Fibroblast of lung (primary cell): ENCODE results near the gene DEPDC5. TPM values are rescaled to one million over a fixed set of nuclear protein-coding genes. Genes with fewer than 3 reads are reported as not detected.

Experiments used
- DNase-seq, 2 donors: peaks; one replicate each; pipeline versions ENCODE4 v3.0.0 to v3.0.0-alpha.2; 2010; ENCODE audit warnings: low read depth in 2 of 2
- H2AFZ ChIP-seq: 2 replicates; pipeline ENCODE4 v1.5.1; 2012; ENCODE audit warnings: low read length, control low read depth, inconsistent platforms
- H3K27ac ChIP-seq: 2 replicates; pipeline ENCODE4 v1.5.1; 2011; ENCODE audit warnings: low read length, control low read depth; ENCODE audit not compliant: insufficient read depth
- H3K27me3 ChIP-seq: 2 replicates; pipeline ENCODE4 v1.5.1; 2011; ENCODE audit warnings: mild to moderate bottlenecking, low read length; ENCODE audit not compliant: control insufficient read depth, insufficient read depth
- H3K36me3 ChIP-seq: 2 replicates; pipeline ENCODE4 v1.5.1; 2011; ENCODE audit warnings: low read length; ENCODE audit not compliant: control insufficient read depth, insufficient read depth
- H3K4me1 ChIP-seq: 2 replicates; pipeline ENCODE4 v1.5.1; 2011; ENCODE audit warnings: low read length; ENCODE audit not compliant: control insufficient read depth, insufficient read depth; ENCODE audit errors: extremely low read depth
- H3K4me2 ChIP-seq: 2 replicates; pipeline ENCODE4 v1.5.1; 2011; ENCODE audit warnings: low read length, control low read depth; ENCODE audit not compliant: insufficient read depth; ENCODE audit errors: extremely low read depth
- H3K4me3 ChIP-seq, 4 experiments: fragments of 200-600 bp in 1 of 4; sonication (generic) in 1 of 4; replicated peaks in 1 of 4; 2 replicates each; pipeline ENCODE4 v1.5.1; 2011 to 2016; ENCODE audit warnings: low read length in 4 of 4, low read depth in 3 of 4, mild to moderate bottlenecking in 3 of 4, control low read depth in 2 of 4, inconsistent platforms in 1 of 4, mixed read lengths in 1 of 4; ENCODE audit not compliant: insufficient read depth in 1 of 4; ENCODE audit errors: control extremely low read depth in 1 of 4
- H3K79me2 ChIP-seq: 2 replicates; pipeline ENCODE4 v1.5.1; 2012; ENCODE audit warnings: mild to moderate bottlenecking, low read length, inconsistent platforms; ENCODE audit not compliant: control insufficient read depth, insufficient read depth
- H3K9ac ChIP-seq: 2 replicates; pipeline ENCODE4 v1.5.1; 2011; ENCODE audit warnings: mild to moderate bottlenecking, low read length, control low read depth; ENCODE audit not compliant: insufficient read depth
- H3K9me3 ChIP-seq: 2 replicates; pipeline ENCODE4 v1.5.1; 2012; ENCODE audit warnings: low read depth, low read length; ENCODE audit not compliant: control insufficient read depth, insufficient read depth
- H4K20me1 ChIP-seq: 2 replicates; pipeline ENCODE4 v1.5.1; 2011; ENCODE audit warnings: low read length; ENCODE audit not compliant: control insufficient read depth, insufficient read depth; ENCODE audit errors: extremely low read depth
- EZH2 ChIP-seq: IDR thresholded peaks from 2 replicates; pipeline ENCODE4 v1.5.1; 2012; ENCODE audit warnings: low read length, control low read depth, mild to moderate bottlenecking; ENCODE audit errors: missing control alignments
- polyA plus RNA-seq, 2 donors: library from polyadenylated mRNA; depleted of rRNA in 1 of 2; stranded (reverse) in 1 of 2; unstranded in 1 of 2; fragments of >200 nt; gene quantifications; 2 replicates each; pipeline ENCODE4 v1.2.1, GENCODE V29; 2011 to 2012; ENCODE audit warnings: missing spikeins in 1 of 2
- total RNA-seq: library from RNA; depleted of rRNA; stranded (reverse); fragments of >200 nt; gene quantifications from 2 replicates; pipeline ENCODE4 v1.2.1, GENCODE V29; 2014
- TF ChIP-seq, protein P1 (sequence below), 2 donors: IDR thresholded peaks in 1 of 2; conservative IDR thresholded peaks in 1 of 2; 1 replicate in 1 of 2; 2 replicates in 1 of 2; pipeline ENCODE4 v1.5.1; 2011 to 2012; ENCODE audit warnings: low read length in 2 of 2, control low read depth in 1 of 2, inconsistent platforms in 1 of 2, low read depth in 1 of 2, mild to moderate bottlenecking in 1 of 2

DEPDC5 gene
- total and polyA plus RNA-seq, 2 donors (not counting 1 experiment from before 2014, with no cell fraction given) = 10.4 to 10.7 TPM

DNA sequence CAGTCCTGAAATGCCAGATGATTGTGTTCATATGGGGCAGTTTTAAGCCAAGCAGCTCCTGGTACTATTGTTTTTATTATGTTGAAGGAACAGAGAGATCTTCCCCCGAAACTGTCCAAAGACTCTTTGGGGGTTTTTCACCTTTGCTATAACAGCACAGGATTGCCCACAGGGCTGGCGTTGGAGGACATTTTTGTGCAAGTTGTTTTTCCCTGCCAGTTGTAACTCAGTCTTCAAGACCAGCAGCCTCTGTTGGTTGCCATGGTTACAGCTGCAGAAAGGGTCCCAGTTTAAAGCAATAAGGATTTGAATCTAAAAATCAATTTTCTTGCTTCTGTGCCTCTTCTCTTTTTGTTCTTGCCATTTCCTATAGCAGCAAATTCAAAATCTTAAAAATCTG is 145.1 kb downstream of the DEPDC5 start:
- no peaks in the 10 kb centered on the region for H3K36me3 ChIP-seq
- no peaks in the 10 kb centered on the region for H3K27me3 ChIP-seq
- H3K79me2 ChIP-seq = no peaks in the 10 kb centered on the region
- H3K9ac ChIP-seq = no peak overlapping the region
- no peaks in the 10 kb centered on the region for H4K20me1 ChIP-seq
- no peak overlapping the region for H3K4me2 ChIP-seq
- H3K27ac ChIP-seq = no peak overlapping the region
- H3K4me1 ChIP-seq = no peaks in the 10 kb centered on the region
- H2AFZ ChIP-seq = no peak overlapping the region
- DNase-seq = no peak
- no peak for TF ChIP-seq EZH2
- TF ChIP-seq, protein P1, sequence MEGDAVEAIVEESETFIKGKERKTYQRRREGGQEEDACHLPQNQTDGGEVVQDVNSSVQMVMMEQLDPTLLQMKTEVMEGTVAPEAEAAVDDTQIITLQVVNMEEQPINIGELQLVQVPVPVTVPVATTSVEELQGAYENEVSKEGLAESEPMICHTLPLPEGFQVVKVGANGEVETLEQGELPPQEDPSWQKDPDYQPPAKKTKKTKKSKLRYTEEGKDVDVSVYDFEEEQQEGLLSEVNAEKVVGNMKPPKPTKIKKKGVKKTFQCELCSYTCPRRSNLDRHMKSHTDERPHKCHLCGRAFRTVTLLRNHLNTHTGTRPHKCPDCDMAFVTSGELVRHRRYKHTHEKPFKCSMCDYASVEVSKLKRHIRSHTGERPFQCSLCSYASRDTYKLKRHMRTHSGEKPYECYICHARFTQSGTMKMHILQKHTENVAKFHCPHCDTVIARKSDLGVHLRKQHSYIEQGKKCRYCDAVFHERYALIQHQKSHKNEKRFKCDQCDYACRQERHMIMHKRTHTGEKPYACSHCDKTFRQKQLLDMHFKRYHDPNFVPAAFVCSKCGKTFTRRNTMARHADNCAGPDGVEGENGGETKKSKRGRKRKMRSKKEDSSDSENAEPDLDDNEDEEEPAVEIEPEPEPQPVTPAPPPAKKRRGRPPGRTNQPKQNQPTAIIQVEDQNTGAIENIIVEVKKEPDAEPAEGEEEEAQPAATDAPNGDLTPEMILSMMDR (conservative IDR thresholded peaks at IDR 0.05 in 1 of 2, IDR thresholded peaks at IDR 0.05 in 1 of 2; ENCODE audit: low read depth in 1 of 2, low read length in 2 of 2) = no peak
- H3K9me3 ChIP-seq = no peaks in the 10 kb centered on the region
- no peak overlapping the region for H3K4me3 ChIP-seq

DNA sequence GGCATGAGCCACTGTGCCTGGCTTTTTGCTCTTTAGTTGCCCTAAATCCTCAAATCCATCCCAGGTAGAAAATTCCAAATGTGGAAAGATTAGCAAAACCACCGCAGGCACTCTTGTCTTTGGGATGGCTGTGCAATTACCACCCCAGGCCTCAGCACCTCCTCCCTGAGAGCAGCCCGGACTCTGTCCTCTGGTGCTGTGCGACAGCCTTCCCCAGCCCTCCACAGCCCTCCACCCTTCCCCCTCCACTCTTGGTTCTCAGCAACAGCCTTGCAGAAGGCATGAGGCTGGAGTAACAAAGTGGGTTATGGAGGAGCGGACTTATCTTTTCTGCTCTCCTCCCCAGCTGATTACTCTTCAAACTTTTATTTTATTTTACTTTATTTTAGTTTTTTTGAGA is 145.8 kb downstream of the DEPDC5 start:
- Histone ChIP-seq H4K20me1 (no peaks in the 10 kb centered on the region), H3K9ac (no peak overlapping the region), H3K27me3 (no peaks in the 10 kb centered on the region), H3K27ac (no peak overlapping the region), H3K36me3 (no peaks in the 10 kb centered on the region), H3K79me2 (no peaks in the 10 kb centered on the region), H2AFZ (no peak overlapping the region), H3K4me1 (no peaks in the 10 kb centered on the region), H3K9me3 (no peaks in the 10 kb centered on the region), H3K4me2 (no peak overlapping the region), H3K4me3 (no peak overlapping the region)
- no peak for TF ChIP-seq EZH2
- TF ChIP-seq, protein P1 (conservative IDR thresholded peaks at IDR 0.05 in 1 of 2, IDR thresholded peaks at IDR 0.05 in 1 of 2; ENCODE audit: low read depth in 1 of 2, low read length in 2 of 2) = no peak
- DNase-seq = no peak

DNA sequence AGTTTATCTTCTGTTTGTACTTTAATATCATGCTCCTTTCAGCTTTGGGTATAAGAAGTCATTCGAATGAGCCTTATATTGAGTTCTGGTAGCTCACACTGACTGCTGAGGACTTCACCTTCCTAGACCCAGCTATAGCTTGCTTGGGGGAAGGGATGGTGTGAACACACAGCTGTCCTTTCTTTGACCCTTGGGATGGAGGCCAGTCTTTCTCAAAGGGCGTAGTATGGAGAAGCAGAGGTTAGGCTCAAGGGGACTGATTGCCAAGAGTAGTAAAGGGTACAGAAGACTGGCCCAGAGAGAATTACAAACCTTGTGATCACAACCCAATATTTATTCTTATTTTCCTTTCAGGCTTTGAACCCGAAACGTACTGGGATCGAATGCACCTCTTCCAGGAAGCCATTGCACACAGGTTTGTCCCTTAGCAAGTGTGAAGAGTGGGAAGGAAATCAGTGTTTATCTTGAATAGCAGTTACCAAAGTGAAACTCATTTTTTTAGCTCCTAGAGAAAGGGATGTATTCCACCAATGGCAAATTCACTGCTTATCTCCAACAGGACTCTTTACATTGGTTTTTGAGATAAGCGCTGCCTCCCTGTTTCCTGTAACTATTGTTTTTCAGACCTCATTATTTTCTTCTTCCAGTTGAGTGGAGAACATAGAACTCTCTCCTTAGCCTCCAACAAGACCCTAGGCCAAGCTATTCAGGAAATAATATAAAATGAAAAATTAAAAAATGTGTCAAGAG is 147.7 kb downstream of the DEPDC5 start:
- H3K4me2 ChIP-seq = no peak overlapping the region
- no peak overlapping the region for H3K9ac ChIP-seq
- no peak overlapping the region for H3K27ac ChIP-seq
- no peaks in the 10 kb centered on the region for H4K20me1 ChIP-seq
- H3K79me2 ChIP-seq = no peaks in the 10 kb centered on the region
- peaks cover 2% of the 10 kb centered on the region for H3K36me3 ChIP-seq
- TF ChIP-seq, protein P1 (conservative IDR thresholded peaks at IDR 0.05 in 1 of 2, IDR thresholded peaks at IDR 0.05 in 1 of 2; ENCODE audit: low read depth in 1 of 2, low read length in 2 of 2) = no peak
- TF ChIP-seq EZH2 = no peak
- no peak overlapping the region for H2AFZ ChIP-seq
- no peaks in the 10 kb centered on the region for H3K9me3 ChIP-seq
- H3K4me3 ChIP-seq = no peak overlapping the region
- no peak for DNase-seq
- no peaks in the 10 kb centered on the region for H3K4me1 ChIP-seq
- H3K27me3 ChIP-seq = no peaks in the 10 kb centered on the region
